ENCODE measurements around the gene SLC45A2. TPM values are rescaled to one million over a fixed set of nuclear protein-coding genes. Genes with fewer than 3 reads are reported as not detected.
"Not testable (repeated sequence)": the region's sequence is repeated elsewhere in the genome, so short reads cannot be mapped to it uniquely, and the experiment has no call there.

The SLC45A2 gene
- under 1 TPM in 1 of 2 donors, not detected in 1; 0.32 TPM for total RNA-seq

GRCh38 chr5:33984671-33985124, at the start of gene SLC45A2:
SLC45A2 (minus strand) TSS chr5:33984693; CDS start chr5:33984583, 110 bp downstream.
- Histone ChIP-seq H3K4me1 (no peaks in the 10 kb centered on the region), H3K9me3 (no peaks in the 10 kb centered on the region), H3K27me3 (no peaks in the 10 kb centered on the region), H3K27ac (no peak within 1 kb of the TSS), H3K36me3 (peaks cover 6% of the 10 kb centered on the region), H3K4me3 (no peak within 1 kb of the TSS), H3K9ac (ENCODE audit: low read depth in 2 of 2, low read length in 2 of 2) (no peak within 1 kb of the TSS)
- intact Hi-C loops (cut with DNase I): no loop called here
- DNase-seq: no peak
- no peak for TF ChIP-seq CTCF (IDR thresholded peaks at IDR 0.05)

GRCh38 chr5:34031966-34032365, 47.5 kb upstream of the SLC45A2 start:
- Histone ChIP-seq H3K9me3 (no peaks in the 10 kb centered on the region), H3K4me1 (no peaks in the 10 kb centered on the region), H3K4me3 (no peak overlapping the region), H3K9ac (ENCODE audit: low read depth in 2 of 2, low read length in 2 of 2) (no peak overlapping the region), H3K27me3 (no peaks in the 10 kb centered on the region), H3K27ac (no peak overlapping the region), H3K36me3 (no peaks in the 10 kb centered on the region)
- TF ChIP-seq CTCF (IDR thresholded peaks at IDR 0.05): no peak
- intact Hi-C loops (cut with DNase I): no loop called here
- DNase-seq: no peak

- Histone ChIP-seq H3K4me3 (no peak overlapping the region), H3K36me3 (no peaks in the 10 kb centered on the region), H3K9ac (ENCODE audit: low read depth in 2 of 2, low read length in 2 of 2) (no peak overlapping the region), H3K4me1 (no peaks in the 10 kb centered on the region), H3K27ac (no peak overlapping the region), H3K9me3 (no peaks in the 10 kb centered on the region), H3K27me3 (no peaks in the 10 kb centered on the region)
- intact Hi-C loops (cut with DNase I): no loop called here
- no peak for TF ChIP-seq CTCF (IDR thresholded peaks at IDR 0.05)
- DNase-seq: no peak
Observed at GRCh38 chr5:34031117-34031516, 46.6 kb upstream of the SLC45A2 start.

- H3K4me3 ChIP-seq; H3K9me3 ChIP-seq; DNase-seq; H3K4me1 ChIP-seq; H3K36me3 ChIP-seq; H3K9ac ChIP-seq (ENCODE audit: low read depth in 2 of 2, low read length in 2 of 2); intact Hi-C loops (cut with DNase I); H3K27me3 ChIP-seq; H3K27ac ChIP-seq: not testable (repeated sequence)
Observed at GRCh38 chr5:34030585-34030984, 46.1 kb upstream of the SLC45A2 start.

- Histone ChIP-seq H3K4me3 (no peak overlapping the region), H3K27ac (no peak overlapping the region), H3K9me3 (no peaks in the 10 kb centered on the region), H3K27me3 (no peaks in the 10 kb centered on the region), H3K9ac (ENCODE audit: low read depth in 2 of 2, low read length in 2 of 2) (no peak overlapping the region), H3K4me1 (no peaks in the 10 kb centered on the region), H3K36me3 (no peaks in the 10 kb centered on the region)
- no peak for DNase-seq
- no peak for TF ChIP-seq CTCF (IDR thresholded peaks at IDR 0.05)
- intact Hi-C loops (cut with DNase I): no loop called here
Observed at GRCh38 chr5:34030048-34030447, 45.6 kb upstream of the SLC45A2 start.

- no peak overlapping the region for H3K27ac ChIP-seq
- H3K4me1 ChIP-seq: no peaks in the 10 kb centered on the region
- H3K9ac ChIP-seq (ENCODE audit: low read depth in 2 of 2, low read length in 2 of 2): no peak overlapping the region
- H3K27me3 ChIP-seq: no peaks in the 10 kb centered on the region
- no peaks in the 10 kb centered on the region for H3K36me3 ChIP-seq
- TF ChIP-seq CTCF (IDR thresholded peaks at IDR 0.05): no peak
- intact Hi-C loops (cut with DNase I): no loop called here
- no peak overlapping the region for H3K4me3 ChIP-seq
- H3K9me3 ChIP-seq: no peaks in the 10 kb centered on the region
- DNase-seq: no peak
Observed at GRCh38 chr5:34028349-34028748, 43.9 kb upstream of the SLC45A2 start.

Measured in colonic mucosa (tissue), 4 donors.